T follicular helper cell (primary cell): ENCODE results near the gene TPRG1L.

Experiments used
- DNase-seq: peaks from one replicate; pipeline ENCODE4 v3.0.0-alpha.2; 2020; ENCODE audit warnings: low read depth

TPRG1L gene

DNA sequence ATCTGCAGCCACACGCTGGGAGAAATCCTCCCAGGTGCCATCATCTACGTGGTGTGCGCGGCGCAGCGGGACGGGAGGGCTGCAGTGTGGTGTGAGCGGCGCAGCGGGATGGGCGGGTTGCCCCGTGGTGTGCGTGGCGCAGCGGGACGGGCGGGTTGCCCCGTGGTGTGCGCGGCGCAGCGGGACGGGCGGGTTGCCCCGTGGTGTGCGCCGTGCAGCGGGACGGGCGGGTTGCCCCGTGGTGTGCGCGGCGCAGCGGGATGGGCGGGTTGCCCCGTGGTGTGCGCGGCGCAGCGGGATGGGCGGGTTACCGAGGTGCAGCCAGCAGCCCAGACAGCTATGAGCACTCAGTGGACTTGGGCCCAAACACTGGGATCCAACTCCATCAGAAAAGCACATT is 20.4 kb downstream of the TPRG1L start:
- no peak for DNase-seq

DNA sequence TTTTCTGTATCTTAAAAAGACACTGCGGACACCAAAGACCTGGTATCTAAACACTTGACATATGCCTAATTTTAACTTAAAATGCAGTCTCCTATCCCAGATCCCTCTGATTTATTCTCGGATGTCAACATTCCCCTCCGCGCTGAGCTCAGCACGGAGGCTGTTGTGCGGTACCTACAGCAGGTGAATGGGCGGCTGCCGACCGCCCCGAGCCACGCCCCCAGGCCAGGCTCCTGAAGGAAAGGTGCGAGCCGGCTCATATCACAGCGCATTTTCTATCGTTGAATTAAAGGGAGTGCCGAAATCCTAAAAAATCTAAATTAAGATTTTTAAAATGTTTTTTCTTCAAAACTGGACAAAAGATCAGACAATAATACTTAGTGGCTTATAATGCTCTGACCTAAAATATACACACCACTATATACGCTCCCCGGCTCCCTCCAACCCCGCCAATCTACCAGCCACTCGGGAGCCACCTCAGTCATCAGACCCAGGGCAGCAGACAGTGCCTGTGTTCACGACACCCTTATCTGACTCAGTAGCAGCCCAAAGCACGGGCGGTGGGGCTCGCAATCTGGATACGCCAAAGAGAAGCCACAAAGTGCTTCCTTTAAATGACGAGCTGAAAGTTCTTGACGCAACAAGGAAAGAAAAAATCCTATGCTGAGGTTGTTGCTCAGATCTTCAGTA is 21.0 kb downstream of the TPRG1L start:
- no peak for DNase-seq

- DNase-seq: no peak
Measured at GRCh38 chr1:3646596-3646995, 21.8 kb downstream of the TPRG1L start.

DNA sequence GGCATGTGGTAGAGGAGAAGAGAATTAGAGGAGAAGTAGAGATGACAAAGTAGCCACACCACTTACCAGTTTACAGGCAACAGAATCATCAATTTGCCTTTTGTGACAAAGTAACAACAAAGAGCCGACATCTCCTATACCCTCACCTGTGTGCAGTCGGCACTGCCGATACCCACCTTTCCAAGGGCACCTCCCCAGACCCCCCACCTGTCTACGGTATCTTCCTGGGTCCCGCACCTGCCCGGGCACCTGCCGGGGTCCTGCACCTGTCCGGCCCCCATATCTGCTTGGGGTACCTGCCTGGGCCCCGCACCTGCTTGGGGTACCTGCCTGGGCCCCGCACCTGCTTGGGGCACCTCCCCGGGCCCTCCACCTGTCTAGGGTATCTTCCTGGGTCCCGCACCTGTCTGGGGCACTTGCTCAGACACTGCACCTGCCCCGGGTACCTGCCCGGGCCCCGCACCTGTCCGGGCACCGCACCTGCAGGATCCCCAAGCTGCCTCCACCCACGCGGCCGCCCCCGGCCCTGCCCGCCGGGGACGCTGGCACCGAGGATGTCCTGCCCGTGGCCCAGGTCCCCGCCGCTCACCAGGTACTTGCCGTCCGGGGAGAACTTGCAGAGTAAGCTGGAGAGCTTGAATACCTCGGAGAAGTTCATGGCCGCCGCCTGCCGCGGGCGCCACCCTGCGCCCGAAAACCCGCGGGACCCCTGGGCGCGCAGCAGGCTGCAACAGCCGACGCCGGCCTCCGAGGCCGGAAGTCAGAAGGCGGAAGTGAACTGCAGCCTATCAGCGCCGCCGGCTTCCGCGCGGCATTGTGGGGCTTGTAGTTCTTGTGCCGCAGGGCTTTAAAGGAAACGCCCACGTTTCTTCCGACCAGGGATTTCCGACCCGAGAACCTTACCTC is 24.8 kb downstream of the TPRG1L start, which contains the start of gene WRAP73:
Gene WRAP73, minus strand, starts transcription at position 762 of the 906 bp plus-strand sequence. Its CDS starts 104 bp downstream, at position 658.
- peak; percentile 81 for DNase-seq

- no peak for DNase-seq
Measured at GRCh38 chr1:3650248-3651025, 25.6 kb downstream of the TPRG1L start.

GRCh38 chr1:3651026-3651929 is 26.5 kb downstream of the TPRG1L start:
- DNase-seq: no peak

- DNase-seq: no peak
Measured at GRCh38 chr1:3651930-3652547, 27.2 kb downstream of the TPRG1L start, which contains the start of gene TP73. Gene TP73, plus strand, starts transcription at chr1:3652516. Its CDS starts 29,850 bp downstream, at chr1:3682366.

- no peak for DNase-seq
Measured at GRCh38 chr1:3652548-3653285, 27.9 kb downstream of the TPRG1L start.

GRCh38 chr1:3653286-3653618 is 28.4 kb downstream of the TPRG1L start:
- DNase-seq: no peak

GRCh38 chr1:3654549-3655281 is 29.9 kb downstream of the TPRG1L start:
- no peak for DNase-seq

DNA sequence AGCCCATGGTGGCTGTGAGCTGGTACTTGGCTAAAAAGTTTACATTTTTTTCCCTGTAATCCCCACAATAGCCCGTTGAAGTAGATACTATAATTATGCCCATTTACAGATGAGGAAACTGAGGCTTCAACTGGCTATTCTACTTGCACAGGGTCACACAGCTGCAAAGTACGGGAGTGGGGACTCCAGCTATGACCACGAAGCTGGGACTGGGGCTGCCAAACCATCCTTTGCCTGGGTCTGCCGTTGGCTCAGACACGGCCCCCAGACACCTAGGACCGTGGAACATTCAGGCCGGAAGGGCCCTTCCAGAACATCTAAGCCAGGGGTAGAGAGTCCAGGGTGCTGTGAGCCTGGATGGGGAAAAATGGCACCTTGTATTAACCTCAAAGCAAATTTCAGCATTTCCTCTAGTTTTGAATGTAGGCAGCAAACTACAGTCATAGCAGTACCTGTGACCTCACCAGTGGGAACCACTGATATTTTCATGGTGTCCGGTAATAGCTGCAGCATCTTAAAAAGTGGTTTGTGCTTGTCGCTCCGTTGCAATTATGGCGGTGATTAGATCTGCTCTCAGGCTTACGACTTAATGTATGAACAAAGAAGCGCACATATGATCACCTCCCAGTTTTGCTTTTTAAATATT is 31.8 kb downstream of the TPRG1L start:
- DNase-seq: no peak

- DNase-seq: no peak
Measured at GRCh38 chr1:3657096-3657475, 32.3 kb downstream of the TPRG1L start.

DNA sequence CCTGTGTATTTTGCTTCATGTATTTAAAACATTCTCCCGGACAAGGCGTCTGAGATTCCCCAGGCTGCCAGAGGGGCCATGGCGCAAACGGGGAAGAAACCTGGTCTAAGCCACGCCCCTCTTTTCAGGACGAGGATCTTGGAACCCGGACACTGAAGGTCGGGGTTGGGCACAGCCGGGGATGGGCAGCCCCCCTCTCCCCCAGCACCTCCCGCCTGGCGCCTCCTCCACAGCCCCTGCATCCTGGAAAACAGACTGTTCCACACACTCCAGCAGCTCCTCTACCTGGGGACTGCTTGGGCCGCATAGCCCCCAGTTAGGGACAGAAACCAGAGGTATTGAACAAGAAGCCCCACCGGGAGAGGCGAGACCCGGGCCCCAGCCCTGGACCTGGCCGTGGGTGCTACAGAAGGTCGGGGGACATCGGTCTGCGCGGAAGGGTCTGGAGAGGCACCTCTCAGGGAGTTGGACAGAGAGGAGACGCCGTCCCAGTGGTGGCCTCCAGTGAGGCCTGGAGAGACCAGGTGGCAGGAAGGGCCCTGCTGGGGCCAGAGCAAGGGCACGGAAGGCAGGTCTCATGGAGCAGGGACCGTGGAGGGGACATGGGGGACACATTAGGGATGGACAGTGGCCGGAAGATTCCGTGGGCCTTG is 32.9 kb downstream of the TPRG1L start:
- DNase-seq: no peak

DNA sequence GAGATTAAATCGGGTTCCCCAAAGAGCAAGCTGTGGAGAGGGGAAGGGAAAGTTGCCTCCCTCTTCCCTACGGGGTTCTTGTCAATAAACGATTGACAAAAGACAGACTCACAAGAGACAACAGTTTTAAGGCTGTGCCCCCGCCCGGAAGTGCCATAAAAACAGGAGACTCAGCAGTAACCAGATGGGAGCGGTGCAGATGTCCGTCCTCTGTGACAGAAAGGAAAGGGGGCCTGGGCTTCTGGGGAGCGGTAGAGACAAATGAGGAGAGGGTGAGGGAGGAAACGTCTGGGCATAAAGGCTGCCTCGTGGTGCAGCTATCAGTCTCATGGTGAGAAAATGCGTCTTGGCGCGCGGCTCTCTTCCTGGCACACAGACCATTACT is 33.4 kb downstream of the TPRG1L start:
- no peak for DNase-seq

DNA sequence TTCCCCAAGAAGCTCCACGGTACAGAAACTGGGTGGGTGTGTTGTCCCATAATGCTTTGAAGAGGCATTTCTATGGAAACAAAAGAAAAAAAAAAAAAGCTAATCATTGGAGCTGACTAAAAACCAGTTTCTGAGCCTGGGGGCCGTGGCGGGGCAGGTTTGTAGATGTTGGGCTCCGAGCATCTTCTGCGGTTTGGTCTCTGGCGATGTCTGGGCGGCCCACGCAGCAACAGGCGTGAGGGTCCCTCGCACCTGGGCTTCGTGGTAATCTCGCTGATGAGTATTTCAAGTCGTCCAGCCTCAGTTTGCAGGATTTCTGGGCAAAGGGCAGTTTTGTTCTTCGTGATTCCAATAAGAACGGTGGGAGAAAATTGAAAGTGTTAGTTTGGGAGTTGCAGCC is 34.3 kb downstream of the TPRG1L start:
- no peak for DNase-seq

- no peak for DNase-seq
Measured at GRCh38 chr1:3660704-3661103, 35.9 kb downstream of the TPRG1L start.

DNA sequence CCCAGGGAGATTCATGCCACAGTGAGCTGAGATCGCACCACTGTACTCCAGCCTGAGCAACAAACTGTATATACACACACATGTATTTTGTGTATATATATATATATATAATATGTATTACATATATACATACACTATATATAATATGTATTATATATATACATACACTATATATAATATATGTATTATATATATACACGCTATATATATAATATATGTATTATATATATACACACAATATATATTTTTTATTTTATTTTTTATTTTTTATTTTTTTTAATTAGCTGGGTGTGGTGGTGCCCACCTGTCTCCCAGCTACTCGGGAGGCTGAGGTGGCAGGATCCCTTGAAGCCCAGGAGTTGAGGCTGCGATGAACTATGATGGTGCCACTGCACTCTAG is 36.8 kb downstream of the TPRG1L start:
- no peak for DNase-seq

- no peak for DNase-seq
Measured at GRCh38 chr1:3662080-3662671, 37.4 kb downstream of the TPRG1L start.
